H1 (cell line): ENCODE measurements around the gene DNAJB6. TPM values are rescaled to one million over a fixed set of nuclear protein-coding genes. Genes with fewer than 3 reads are reported as not detected.

Experiments used
- CTCF ChIA-PET: fragments of 300-600 bp; sonication (Branson Sonifier 250); formaldehyde crosslinking; loops from one replicate; lab custom pipeline; 2021; ENCODE audit not compliant: partially characterized antibody; lab: Charles Lee
- POLR2A ChIA-PET: fragments of 300-600 bp; sonication (Branson Sonifier 250); formaldehyde crosslinking; loops from one replicate; lab custom pipeline; 2021; ENCODE audit warnings: inconsistent platforms; ENCODE audit not compliant: partially characterized antibody; lab: Charles Lee
- DNase-seq, 2 experiments: peaks; one replicate each; pipeline versions ENCODE4 v3.0.0 to v3.0.0-alpha.2; 2010 to 2022; ENCODE audit warnings: low spot score in 2 of 2, low read depth in 1 of 2, mixed read lengths in 1 of 2
- FAIRE-seq: peaks from 2 replicates; lab custom pipeline; 2011; peaks lifted over from hg19 to GRCh38; lab: Jason Lieb, UNC
- H2AFZ ChIP-seq: 2 replicates; pipeline ENCODE4 v1.8.1; 2012; ENCODE audit warnings: low read length, inconsistent platforms
- H2AK5ac ChIP-seq: 2 replicates; pipeline ENCODE4 v1.6.1; 2013; ENCODE audit warnings: low read depth, low read length
- H2BK120ac ChIP-seq: replicated peaks from 2 replicates; pipeline ENCODE3; 2013; ENCODE audit warnings: low read depth, low read length, inconsistent platforms
- H2BK12ac ChIP-seq: 2 replicates; pipeline ENCODE4 v1.6.1; 2013; ENCODE audit warnings: low read depth, low read length
- H2BK15ac ChIP-seq: 2 replicates; pipeline ENCODE4 v1.6.1; 2013; ENCODE audit warnings: low read length
- H2BK20ac ChIP-seq: 2 replicates; pipeline ENCODE4 v1.6.1; 2013; ENCODE audit warnings: low read length
- H2BK5ac ChIP-seq: 2 replicates; pipeline ENCODE4 v1.6.1; 2013; ENCODE audit warnings: low read depth, low read length
- H3K14ac ChIP-seq: 2 replicates; pipeline ENCODE4 v1.6.1; 2013; ENCODE audit warnings: inconsistent platforms; ENCODE audit not compliant: insufficient read length
- H3K18ac ChIP-seq: 2 replicates; pipeline ENCODE4 v1.6.1; 2013; ENCODE audit warnings: low read length; ENCODE audit errors: extremely low read depth
- H3K23ac ChIP-seq: 2 replicates; pipeline ENCODE4 v1.6.1; 2013; ENCODE audit warnings: inconsistent platforms; ENCODE audit not compliant: insufficient read length
- H3K23me2 ChIP-seq: 2 replicates; pipeline ENCODE4 v1.6.1; 2013; ENCODE audit warnings: low read depth, low read length
- H3K27ac ChIP-seq: 2 replicates; pipeline ENCODE4 v1.6.1; 2011; ENCODE audit warnings: low read depth, low read length, inconsistent platforms
- H3K27me3 ChIP-seq, 4 experiments: replicated peaks in 1 of 4; 1 replicate in 1 of 4; 2 replicates in 3 of 4; pipeline versions ENCODE4 v1.6.1 to v1.8.1; 2011 to 2013; ENCODE audit warnings: low read length in 3 of 4, mild to moderate bottlenecking in 3 of 4, inconsistent platforms in 2 of 4, mixed read lengths in 2 of 4, moderate library complexity in 1 of 4; ENCODE audit not compliant: control insufficient read depth in 3 of 4, insufficient read depth in 3 of 4; ENCODE audit errors: extremely low read depth in 1 of 4
- H3K36me3 ChIP-seq, 4 experiments: 2 replicates each; pipeline versions ENCODE4 v1.6.1 to v1.8.1; 2011 to 2013; ENCODE audit warnings: mild to moderate bottlenecking in 4 of 4, low read length in 3 of 4, moderate library complexity in 2 of 4, control low read depth in 1 of 4, inconsistent platforms in 1 of 4; ENCODE audit not compliant: insufficient read depth in 4 of 4, control insufficient read depth in 2 of 4
- H3K4ac ChIP-seq: replicated peaks from 2 replicates; pipeline ENCODE3; 2013; ENCODE audit warnings: low read length, low read depth, mixed read lengths, inconsistent platforms; ENCODE audit not compliant: insufficient read length
- H3K4me1 ChIP-seq, 4 experiments: replicated peaks in 1 of 4; 1 replicate in 1 of 4; 2 replicates in 3 of 4; pipeline versions ENCODE4 v1.6.1 to v1.8.1; 2011 to 2013; ENCODE audit warnings: low read length in 3 of 4, inconsistent platforms in 2 of 4, mixed read lengths in 1 of 4; ENCODE audit not compliant: insufficient read depth in 4 of 4, control insufficient read depth in 3 of 4
- H3K4me2 ChIP-seq, 2 experiments: 2 replicates each; pipeline versions ENCODE4 v1.6.1 to v1.8.1; 2011 to 2013; ENCODE audit warnings: low read depth in 2 of 2, low read length in 2 of 2, control low read depth in 1 of 2, inconsistent platforms in 1 of 2, mild to moderate bottlenecking in 1 of 2; ENCODE audit not compliant: insufficient read depth in 1 of 2
- H3K4me3 ChIP-seq, 4 experiments: fragments of 200-600, 300-600 bp in 1 of 4; sonication (generic), shearing (Covaris generic), sonication (Bioruptor Twin) in 1 of 4; 2 replicates each; pipeline versions ENCODE4 v1.5.1 to v1.8.1; 2011 to 2016; ENCODE audit warnings: low read length in 4 of 4, low read depth in 3 of 4, control low read depth in 2 of 4, inconsistent platforms in 2 of 4, mild to moderate bottlenecking in 2 of 4, mixed read lengths in 1 of 4, moderate library complexity in 1 of 4; ENCODE audit not compliant: insufficient read depth in 2 of 4; ENCODE audit errors: extremely low read depth in 1 of 4
- H3K56ac ChIP-seq: replicated peaks from 2 replicates; pipeline ENCODE3; 2013; ENCODE audit warnings: low read depth, mild to moderate bottlenecking, mixed read lengths, low read length, inconsistent platforms; ENCODE audit not compliant: insufficient read length
- H3K79me1 ChIP-seq: 2 replicates; pipeline ENCODE4 v1.6.1; 2013; ENCODE audit warnings: low read depth, low read length, control low read depth
- H3K79me2 ChIP-seq, 2 experiments: 2 replicates each; pipeline versions ENCODE4 v1.6.1 to v1.8.1; 2012 to 2013; ENCODE audit warnings: low read length in 2 of 2, mild to moderate bottlenecking in 2 of 2, inconsistent platforms in 1 of 2; ENCODE audit not compliant: insufficient read depth in 2 of 2, control insufficient read depth in 1 of 2
- H3K9ac ChIP-seq, 4 experiments: replicated peaks in 1 of 4; 1 replicate in 1 of 4; 2 replicates in 3 of 4; pipeline versions ENCODE4 v1.6.1 to v1.8.1; 2011 to 2013; ENCODE audit warnings: low read depth in 3 of 4, low read length in 3 of 4, control low read depth in 2 of 4, mild to moderate bottlenecking in 2 of 4, moderate library complexity in 2 of 4, inconsistent platforms in 1 of 4; ENCODE audit errors: extremely low read depth in 1 of 4
- H3K9me3 ChIP-seq, 2 experiments: 2 replicates each; pipeline versions ENCODE4 v1.6.1 to v1.8.1; 2012 to 2013; ENCODE audit warnings: mild to moderate bottlenecking in 2 of 2, moderate library complexity in 2 of 2, control low read depth in 1 of 2, inconsistent platforms in 1 of 2, low read depth in 1 of 2, low read length in 1 of 2, mixed read lengths in 1 of 2; ENCODE audit not compliant: insufficient read depth in 2 of 2
- H4K20me1 ChIP-seq, 2 experiments: replicated peaks in 1 of 2; 2 replicates each; pipeline versions ENCODE3 to v1.8.1; 2011 to 2013; ENCODE audit warnings: inconsistent platforms in 2 of 2, low read length in 2 of 2, mild to moderate bottlenecking in 1 of 2; ENCODE audit not compliant: insufficient read depth in 2 of 2, control insufficient read depth in 1 of 2
- H4K5ac ChIP-seq: 2 replicates; pipeline ENCODE4 v1.6.1; 2013; ENCODE audit warnings: low read length, low read depth, mixed read lengths, inconsistent platforms; ENCODE audit not compliant: insufficient read length
- H4K8ac ChIP-seq: 2 replicates; pipeline ENCODE4 v1.8.0; 2013; ENCODE audit warnings: mild to moderate bottlenecking, moderate library complexity, low read length, inconsistent platforms; ENCODE audit not compliant: insufficient read depth; ENCODE audit errors: extremely low read depth
- H4K91ac ChIP-seq: replicated peaks from 2 replicates; pipeline ENCODE3; 2013; ENCODE audit warnings: low read length, mixed read lengths, inconsistent platforms; ENCODE audit not compliant: insufficient read length
- ATF3 ChIP-seq: IDR thresholded peaks from 2 replicates; pipeline ENCODE4 v1.6.1; 2011; ENCODE audit warnings: low read depth, mild to moderate bottlenecking, low read length; ENCODE audit not compliant: insufficient read depth
- CEBPB ChIP-seq: IDR thresholded peaks from 2 replicates; pipeline ENCODE4 v1.6.1; 2012; ENCODE audit warnings: low read depth, low read length
- FOSL1 ChIP-seq: IDR thresholded peaks from 2 replicates; pipeline ENCODE4 v1.6.1; 2011; ENCODE audit warnings: mild to moderate bottlenecking, low read depth, low read length, moderate library complexity; ENCODE audit not compliant: insufficient read depth
- GABPA ChIP-seq: IDR thresholded peaks from 2 replicates; pipeline ENCODE4 v1.6.1; 2011; ENCODE audit warnings: mild to moderate bottlenecking, low read length, moderate library complexity, borderline replicate concordance; ENCODE audit not compliant: insufficient read depth
- JUND ChIP-seq: IDR thresholded peaks from 2 replicates; pipeline ENCODE4 v1.6.1; 2011; ENCODE audit warnings: mild to moderate bottlenecking, improper control_type of control experiment, low read length
- KDM1A ChIP-seq: fragments of 200-600, 300-600 bp; sonication (generic); IDR thresholded peaks from 2 replicates; pipeline ENCODE4 v1.7.1; 2016; ENCODE audit warnings: mild to moderate bottlenecking, low read length, borderline replicate concordance
- KDM5A ChIP-seq: fragments of 200-600 bp; IDR thresholded peaks from 2 replicates; pipeline ENCODE4 v1.7.1; 2012; ENCODE audit warnings: mild to moderate bottlenecking, low read length, inconsistent platforms, mixed read lengths
- NRF1 ChIP-seq: IDR thresholded peaks from 2 replicates; pipeline ENCODE4 v1.6.1; 2011; ENCODE audit warnings: mild to moderate bottlenecking, low read depth, low read length, improper control_type of control experiment
- POLR2AphosphoS5 ChIP-seq: IDR thresholded peaks from 2 replicates; pipeline ENCODE4 v1.6.1; 2011; ENCODE audit warnings: low read depth, low read length
- POU5F1 ChIP-seq: IDR thresholded peaks from 2 replicates; pipeline ENCODE4 v1.6.1; 2011; ENCODE audit warnings: low read depth, mild to moderate bottlenecking, low read length, moderate library complexity
- RFX5 ChIP-seq: IDR thresholded peaks from 2 replicates; pipeline ENCODE4 v1.6.1; 2011; ENCODE audit warnings: low read depth, low read length, improper control_type of control experiment, borderline replicate concordance
- SIX5 ChIP-seq: IDR thresholded peaks from 2 replicates; pipeline ENCODE4 v1.6.1; 2011; ENCODE audit warnings: mild to moderate bottlenecking, low read depth, low read length
- TAF1 ChIP-seq: IDR thresholded peaks from 2 replicates; pipeline ENCODE4 v1.6.1; 2011; ENCODE audit warnings: mild to moderate bottlenecking, low read depth, low read length
- TCF12 ChIP-seq: IDR thresholded peaks from 2 replicates; pipeline ENCODE4 v1.6.1; 2011; ENCODE audit warnings: low read depth, mild to moderate bottlenecking, low read length
- YY1 ChIP-seq: IDR thresholded peaks from 2 replicates; pipeline ENCODE4 v1.6.1; 2011; ENCODE audit warnings: low read depth, mild to moderate bottlenecking, low read length
- WGBS, 2 experiments: shearing (Covaris generic) in 1 of 2; methylation state at CpG; one replicate each; pipeline versions ENCODE4 v1.1.6 to v1.1.7; 2013 to 2015; ENCODE audit warnings: low lambda C conversion rate in 2 of 2, mixed read lengths in 2 of 2, inconsistent platforms in 1 of 2, low coverage in 1 of 2, missing lambda C conversion rate in 1 of 2; ENCODE audit not compliant: insufficient replicate concordance in 2 of 2, insufficient coverage in 1 of 2, insufficient read length in 1 of 2; ENCODE audit errors: extremely low coverage in 1 of 2, missing lambda C conversion rate in 1 of 2; 5-methylcytosine and 5-hydroxymethylcytosine counted together
- polyA plus RNA-seq, 7 experiments: library from polyadenylated mRNA; depleted of rRNA in 3 of 7; stranded (reverse) in 5 of 7; unstranded in 2 of 7; fragments of >200 nt in 5 of 7; fragments of 200-250 nt in 2 of 7; gene quantifications; 1 replicate in 5 of 7; 2 replicates in 1 of 7; 4 replicates in 1 of 7; pipeline versions ENCODE4 v1.2.1 to v1.2.3, GENCODE V29; 2011 to 2013; ENCODE audit warnings: missing spikeins in 2 of 7, mixed read lengths in 2 of 7
- total RNA-seq: library from RNA; stranded (reverse); fragmentation: NEBNext Ultra II Directional; extraction: Animal tissue kit (Norgen Biotek cat#: 25700); gene quantifications from 2 replicates; pipeline ENCODE4 v1.2.1, GENCODE V29; 2021

Gene DNAJB6
- total and polyA plus RNA-seq, 2 of the 8 experiments (the other 6 are each of a cell fraction or from before 2014, with no cell fraction given), result 166 to 295 TPM

- Histone ChIP-seq H2AK5ac (no peak overlapping the region), H3K79me2 (peaks cover 45 to 100% of the 10 kb centered on the region in 2 experiments), H3K27me3 (no peaks in the 10 kb centered on the region), H3K14ac (no peak overlapping the region), H4K91ac (no peak overlapping the region), H3K4ac (no peak overlapping the region), H3K56ac (no peak overlapping the region), H3K4me2 (no peak overlapping the region), H2BK12ac (no peak overlapping the region), H2BK5ac (no peak overlapping the region), H3K4me1 (no peaks in the 10 kb centered on the region; a peak in 3 of 7 replicates), H3K18ac (no peak overlapping the region), H4K8ac (no peak overlapping the region), H3K23me2 (no peaks in the 10 kb centered on the region), H3K4me3 (no peak overlapping the region), H3K79me1 (peaks cover 12% of the 10 kb centered on the region), H2BK20ac (no peak overlapping the region), H4K20me1 (peaks cover 32 to 41% of the 10 kb centered on the region in 2 experiments), H2BK15ac (no peak overlapping the region), H4K5ac (no peak overlapping the region), H3K23ac (no peak overlapping the region), H2AFZ (no peak overlapping the region), H2BK120ac (no peak overlapping the region), H3K9ac (no peak overlapping the region), H3K36me3 (peaks cover 32 to 93% (median 62%) of the 10 kb centered on the region in 4 experiments), H3K27ac (no peak overlapping the region), H3K9me3 (no peaks in the 10 kb centered on the region)
- 96% methylated on average over 10 of the region's 10 CpGs; no CpG with 5 or more reads in 1 of the 2 experiments for WGBS, 2 experiments
- DNase-seq (no peak), FAIRE-seq (no peak)
- POLR2A ChIA-PET, result interaction anchor here (1.1 to 1.3 kb wide), 3 partner anchors 15 to 26 kb away, joined by 3 to 6 read pairs (median 4); no protein-coding TSS in a partner anchor
- CTCF ChIA-PET, result interaction anchor here (0.7 kb wide), 1 partner anchor 11 kb away, joined by 3 read pairs; no protein-coding TSS in a partner anchor
- TF ChIP-seq TAF1 (no peak), RFX5 (no peak), POLR2AphosphoS5 (no peak; the same call in 1 of the 2 replicates), FOSL1 (no peak), JUND (no peak), GABPA (no peak), SIX5 (no peak), NRF1 (no peak), KDM1A (no peak), KDM5A (no peak), TCF12 (no peak), POU5F1 (no peak), ATF3 (no peak), CEBPB (no peak), YY1 (no peak)
These were observed 33.9 kb downstream of the DNAJB6 start for GRCh38 chr7:157370742-157371141.
